HAP-1 (cell line): ENCODE measurements around the gene FILIP1L.

Experiments used
- DNase-seq, 2 experiments: peaks; one replicate each; pipeline ENCODE4 v3.0.0-alpha.2; 2016 to 2020; ENCODE audit warnings: low spot score in 2 of 2
- H3K27me3 ChIP-seq: fragments of 250-450 bp; sonication (Bioruptor Pico); 2 replicates; pipeline ENCODE4 v1.5.1; 2020; ENCODE audit warnings: low read depth, mild to moderate bottlenecking, moderate library complexity
- H3K36me3 ChIP-seq: fragments of 250-450 bp; sonication (Bioruptor Pico); replicated peaks from 2 replicates; pipeline ENCODE4 v1.5.1; 2020; ENCODE audit warnings: mild to moderate bottlenecking
- H3K4me1 ChIP-seq: fragments of 250-450 bp; sonication (Bioruptor Pico); 2 replicates; pipeline ENCODE4 v1.5.1; 2020; ENCODE audit warnings: mild to moderate bottlenecking
- H3K4me3 ChIP-seq: fragments of 250-450 bp; sonication (Bioruptor Pico); 2 replicates; pipeline ENCODE4 v1.5.1; 2020; ENCODE audit warnings: mild to moderate bottlenecking, moderate library complexity
- H3K9me3 ChIP-seq: fragments of 250-450 bp; sonication (Bioruptor Pico); 2 replicates; pipeline ENCODE4 v1.5.1; 2020; ENCODE audit warnings: mild to moderate bottlenecking, moderate library complexity
- in situ Hi-C: fragments of 300-500 bp; cut with MboI; formaldehyde crosslinking; loops from 3 replicates; pipeline ENCODE4 v1.14.3; 2020; ENCODE audit warnings: low sequenced_read_pairs, inconsistent platforms, mixed read lengths

Gene FILIP1L

GRCh38 chr3:100117093-100117492 is 2.8 kb upstream of the FILIP1L start:
- no peak overlapping the region for H3K4me3 ChIP-seq
- no peak for DNase-seq
- no peaks in the 10 kb centered on the region for H3K9me3 ChIP-seq
- in situ Hi-C loops = no loop called here
- no peaks in the 10 kb centered on the region for H3K27me3 ChIP-seq
- no peaks in the 10 kb centered on the region for H3K4me1 ChIP-seq
- no peaks in the 10 kb centered on the region for H3K36me3 ChIP-seq

GRCh38 chr3:100113723-100114412 is 433 bp downstream of the FILIP1L start:
- no peaks in the 10 kb centered on the region for H3K9me3 ChIP-seq
- in situ Hi-C loops = no loop called here
- no peaks in the 10 kb centered on the region for H3K36me3 ChIP-seq
- no peak for DNase-seq
- H3K4me3 ChIP-seq = no peak overlapping the region
- H3K4me1 ChIP-seq = no peaks in the 10 kb centered on the region
- H3K27me3 ChIP-seq = no peaks in the 10 kb centered on the region

- Histone ChIP-seq H3K36me3 (no peaks in the 10 kb centered on the region), H3K4me1 (no peaks in the 10 kb centered on the region), H3K4me3 (no peak overlapping the region), H3K9me3 (no peaks in the 10 kb centered on the region), H3K27me3 (no peaks in the 10 kb centered on the region)
- no peak for DNase-seq
- in situ Hi-C loops = no loop called here
Observed at GRCh38 chr3:100111728-100112127, 2.6 kb downstream of the FILIP1L start.

- in situ Hi-C loops = no loop called here
- DNase-seq = no peak
- H3K27me3 ChIP-seq = no peaks in the 10 kb centered on the region
- H3K4me1 ChIP-seq = peaks cover 8% of the 10 kb centered on the region
- no peaks in the 10 kb centered on the region for H3K9me3 ChIP-seq
- H3K36me3 ChIP-seq = no peaks in the 10 kb centered on the region
- no peak overlapping the region for H3K4me3 ChIP-seq
Observed at GRCh38 chr3:100110162-100110561, 4.1 kb downstream of the FILIP1L start.

- in situ Hi-C loops = no loop called here
- H3K4me1 ChIP-seq = peaks cover 15% of the 10 kb centered on the region
- DNase-seq = no peak
- H3K27me3 ChIP-seq = no peaks in the 10 kb centered on the region
- no peaks in the 10 kb centered on the region for H3K36me3 ChIP-seq
- H3K9me3 ChIP-seq = no peaks in the 10 kb centered on the region
- H3K4me3 ChIP-seq = no peak overlapping the region
Observed at GRCh38 chr3:100108464-100109079, 5.7 kb downstream of the FILIP1L start.

GRCh38 chr3:100107221-100107814 is 7.0 kb downstream of the FILIP1L start:
- peaks cover 15% of the 10 kb centered on the region for H3K4me1 ChIP-seq
- H3K27me3 ChIP-seq = no peaks in the 10 kb centered on the region
- no peak for DNase-seq
- H3K4me3 ChIP-seq = no peak overlapping the region
- no peaks in the 10 kb centered on the region for H3K36me3 ChIP-seq
- H3K9me3 ChIP-seq = no peaks in the 10 kb centered on the region
- in situ Hi-C loops = no loop called here

GRCh38 chr3:100106531-100107141 is 7.7 kb downstream of the FILIP1L start:
- Histone ChIP-seq H3K27me3 (no peaks in the 10 kb centered on the region), H3K4me1 (peaks cover 15% of the 10 kb centered on the region), H3K9me3 (no peaks in the 10 kb centered on the region), H3K36me3 (no peaks in the 10 kb centered on the region), H3K4me3 (no peak overlapping the region)
- DNase-seq = no peak
- in situ Hi-C loops = no loop called here

GRCh38 chr3:100106094-100106493 is 8.2 kb downstream of the FILIP1L start:
- H3K36me3 ChIP-seq = no peaks in the 10 kb centered on the region
- no peaks in the 10 kb centered on the region for H3K27me3 ChIP-seq
- H3K9me3 ChIP-seq = no peaks in the 10 kb centered on the region
- peaks cover 15% of the 10 kb centered on the region for H3K4me1 ChIP-seq
- no peak overlapping the region for H3K4me3 ChIP-seq
- in situ Hi-C loops = no loop called here
- DNase-seq = no peak

- Histone ChIP-seq H3K4me1 (peaks cover 15% of the 10 kb centered on the region), H3K9me3 (no peaks in the 10 kb centered on the region), H3K4me3 (no peak overlapping the region), H3K27me3 (no peaks in the 10 kb centered on the region), H3K36me3 (no peaks in the 10 kb centered on the region)
- in situ Hi-C loops = no loop called here
- no peak for DNase-seq
Observed at GRCh38 chr3:100105501-100105900, 8.8 kb downstream of the FILIP1L start.

GRCh38 chr3:100104817-100105413 is 9.4 kb downstream of the FILIP1L start:
- in situ Hi-C loops = no loop called here
- no peaks in the 10 kb centered on the region for H3K27me3 ChIP-seq
- H3K36me3 ChIP-seq = no peaks in the 10 kb centered on the region
- no peaks in the 10 kb centered on the region for H3K9me3 ChIP-seq
- peaks cover 15% of the 10 kb centered on the region for H3K4me1 ChIP-seq
- H3K4me3 ChIP-seq = no peak overlapping the region
- no peak for DNase-seq

GRCh38 chr3:100104442-100104798 is 9.9 kb downstream of the FILIP1L start:
- H3K27me3 ChIP-seq = no peaks in the 10 kb centered on the region
- no peaks in the 10 kb centered on the region for H3K9me3 ChIP-seq
- H3K4me1 ChIP-seq = peaks cover 15% of the 10 kb centered on the region
- no peak for DNase-seq
- no peak overlapping the region for H3K4me3 ChIP-seq
- in situ Hi-C loops = no loop called here
- no peaks in the 10 kb centered on the region for H3K36me3 ChIP-seq

GRCh38 chr3:100103558-100104441 is 10.5 kb downstream of the FILIP1L start:
- in situ Hi-C loops = no loop called here
- no peaks in the 10 kb centered on the region for H3K9me3 ChIP-seq
- no peaks in the 10 kb centered on the region for H3K27me3 ChIP-seq
- DNase-seq = no peak
- peaks cover 15% of the 10 kb centered on the region for H3K4me1 ChIP-seq
- no peaks in the 10 kb centered on the region for H3K36me3 ChIP-seq
- no peak overlapping the region for H3K4me3 ChIP-seq

GRCh38 chr3:100102757-100103156 is 11.5 kb downstream of the FILIP1L start:
- H3K9me3 ChIP-seq = no peaks in the 10 kb centered on the region

More at GRCh38 chr3:100102757-100103156, 11.5 kb downstream of the FILIP1L start:
- peaks cover 15% of the 10 kb centered on the region for H3K4me1 ChIP-seq
- no peaks in the 10 kb centered on the region for H3K36me3 ChIP-seq
- no peaks in the 10 kb centered on the region for H3K27me3 ChIP-seq
- in situ Hi-C loops = no loop called here
- H3K4me3 ChIP-seq = no peak overlapping the region
- DNase-seq = no peak
